GM10847 (cell line): ENCODE data around the gene APEX1.

ENCODE experiments used
- POLR2A ChIP-seq: IDR thresholded peaks from 2 replicates; pipeline ENCODE4 v1.6.1; 2011; ENCODE audit not compliant: insufficient read length; ENCODE audit errors: extremely low read depth

Gene APEX1

DNA sequence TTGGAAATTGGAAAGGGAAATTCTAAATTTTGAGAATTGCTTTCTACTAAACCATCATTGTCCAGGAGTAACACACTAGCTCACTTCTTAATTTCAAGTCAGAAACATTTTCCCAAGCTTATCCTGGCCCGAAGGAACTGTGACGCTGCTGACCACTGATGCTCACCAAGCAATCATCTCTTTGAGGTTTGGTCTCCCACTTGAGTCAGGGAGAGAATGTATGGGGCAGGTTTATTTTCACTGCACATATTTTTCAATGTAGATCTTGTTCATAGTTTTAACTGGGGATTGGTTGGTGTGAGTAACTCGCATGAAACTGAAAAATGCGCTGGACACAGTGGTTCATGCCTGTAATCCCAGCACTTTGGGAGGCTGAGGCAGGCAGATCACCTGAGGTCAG is 37.5 kb downstream of the APEX1 start:
- TF ChIP-seq POLR2A = no peak

- no peak for TF ChIP-seq POLR2A
These were observed 38.6 kb downstream of the APEX1 start for GRCh38 chr14:20493634-20494033.

DNA sequence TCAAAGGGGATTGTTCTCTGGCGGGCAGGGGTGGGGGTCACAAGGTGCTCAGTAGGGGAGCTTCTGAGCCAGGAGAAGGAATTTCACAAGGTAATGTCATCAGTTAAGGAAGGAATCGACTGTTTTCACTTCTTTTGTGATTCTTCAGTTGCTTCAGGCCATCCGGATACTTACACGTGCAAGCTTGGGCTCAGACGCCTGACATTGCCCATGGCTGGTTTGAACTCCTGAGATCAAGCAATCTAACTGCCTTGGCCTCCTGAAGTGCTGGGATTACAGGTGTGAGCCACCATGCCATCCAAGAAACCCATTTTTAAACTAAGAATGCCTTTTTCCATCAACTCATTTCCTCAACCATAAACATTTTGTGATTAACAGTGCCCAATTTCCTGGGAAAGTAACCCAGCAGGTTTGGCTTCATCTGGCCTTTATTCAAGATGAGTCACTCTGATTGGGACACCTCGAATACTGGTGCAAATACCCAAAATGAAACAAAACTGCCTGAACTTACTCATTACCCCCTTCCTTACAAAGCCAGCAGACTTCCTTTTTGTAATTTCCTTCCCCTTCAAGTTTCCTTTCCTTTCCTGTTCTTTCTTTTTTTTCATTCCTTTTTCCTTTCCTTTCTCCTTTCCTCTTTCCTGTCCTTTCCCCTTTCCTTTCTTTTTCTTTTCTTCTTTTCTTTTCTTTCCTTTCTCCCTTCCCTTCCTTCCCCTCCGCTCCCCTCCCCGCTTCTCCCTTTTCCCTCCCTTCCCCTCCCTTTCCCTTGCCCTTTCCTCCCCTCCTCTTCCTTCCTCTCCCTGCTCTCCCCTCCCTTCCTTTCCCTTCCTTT is 40.1 kb downstream of the APEX1 start:
- TF ChIP-seq POLR2A = no peak

GRCh38 chr14:20498622-20499021 is 43.6 kb downstream of the APEX1 start:
- no peak for TF ChIP-seq POLR2A

DNA sequence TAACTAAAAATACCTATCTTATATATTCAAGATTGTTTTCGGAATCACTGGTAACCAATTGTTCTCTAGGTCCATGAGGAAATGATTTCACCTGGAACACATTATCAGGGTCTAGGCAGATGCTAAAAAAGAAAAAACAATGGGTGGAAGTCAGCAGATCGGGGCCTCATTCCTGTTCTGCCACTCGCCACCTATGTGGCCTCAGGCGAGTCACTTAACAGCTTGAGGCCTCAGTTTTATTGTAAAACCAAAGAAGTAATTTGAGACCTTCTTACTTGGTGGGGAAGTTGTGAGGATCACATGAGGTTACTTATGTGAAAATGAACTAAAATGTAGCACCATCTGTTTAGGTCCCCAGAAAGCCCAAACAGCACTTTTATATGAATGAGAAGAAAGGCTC is 44.1 kb downstream of the APEX1 start:
- TF ChIP-seq POLR2A = no peak

DNA sequence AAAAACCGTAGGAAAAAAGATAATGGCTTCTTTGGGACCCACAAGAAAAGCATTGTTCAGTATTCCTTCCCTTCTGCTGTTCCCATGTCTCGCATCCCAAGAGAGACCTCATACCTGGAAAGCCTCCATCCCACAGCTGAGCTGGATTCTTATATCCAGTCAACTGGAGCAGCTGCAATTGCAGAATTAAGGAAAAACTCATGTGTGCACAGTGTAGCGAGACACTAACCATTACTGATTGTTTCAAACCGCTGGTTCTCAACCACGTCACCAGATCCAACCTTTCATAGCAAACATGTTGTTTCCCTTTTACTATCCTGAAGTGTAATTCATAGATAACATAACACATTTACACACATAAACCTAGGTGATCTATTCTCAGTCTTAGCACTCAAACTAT is 44.9 kb downstream of the APEX1 start:
- TF ChIP-seq POLR2A = no peak

GRCh38 chr14:20501346-20501745 is 46.3 kb downstream of the APEX1 start:
- no peak for TF ChIP-seq POLR2A

- no peak for TF ChIP-seq POLR2A
These were observed 48.9 kb downstream of the APEX1 start for GRCh38 chr14:20503898-20504297.
